ENCODE data around the gene PAX9.

Gene PAX9

GRCh38 chr14:36718216-36718615 is 56.6 kb downstream of the PAX9 start:
- TF ChIP-seq CTCF (IDR thresholded peaks at IDR 0.05; ENCODE audit: low read depth, low read length): no peak

GRCh38 chr14:36719823-36720222 is 58.2 kb downstream of the PAX9 start:
- TF ChIP-seq CTCF (IDR thresholded peaks at IDR 0.05; ENCODE audit: low read depth, low read length): no peak
- no peak overlapping the region for H3K4me3 ChIP-seq (ENCODE audit: low read depth, low read length)

More at GRCh38 chr14:36718216-36718615, 56.6 kb downstream of the PAX9 start:
- no peak overlapping the region for H3K4me3 ChIP-seq (ENCODE audit: low read depth, low read length)

- TF ChIP-seq CTCF (IDR thresholded peaks at IDR 0.05; ENCODE audit: low read depth, low read length): no peak
- no peak overlapping the region for H3K4me3 ChIP-seq (ENCODE audit: low read depth, low read length)
These were observed 59.0 kb downstream of the PAX9 start for GRCh38 chr14:36720657-36721056.

GRCh38 chr14:36721877-36722276 is 60.2 kb downstream of the PAX9 start:
- no peak for TF ChIP-seq CTCF (IDR thresholded peaks at IDR 0.05; ENCODE audit: low read depth, low read length)
- H3K4me3 ChIP-seq (ENCODE audit: low read depth, low read length): no peak overlapping the region

GRCh38 chr14:36723530-36723929 is 61.9 kb downstream of the PAX9 start:
- no peak overlapping the region for H3K4me3 ChIP-seq (ENCODE audit: low read depth, low read length)
- no peak for TF ChIP-seq CTCF (IDR thresholded peaks at IDR 0.05; ENCODE audit: low read depth, low read length)

GRCh38 chr14:36724162-36724561 is 62.5 kb downstream of the PAX9 start:
- no peak overlapping the region for H3K4me3 ChIP-seq (ENCODE audit: low read depth, low read length)
- no peak for TF ChIP-seq CTCF (IDR thresholded peaks at IDR 0.05; ENCODE audit: low read depth, low read length)

- H3K4me3 ChIP-seq (ENCODE audit: low read depth, low read length): no peak overlapping the region
- no peak for TF ChIP-seq CTCF (IDR thresholded peaks at IDR 0.05; ENCODE audit: low read depth, low read length)
These were observed 64.5 kb downstream of the PAX9 start for GRCh38 chr14:36726128-36726527.
